ENCODE results near the gene AP5Z1. TPM values are rescaled to one million over a fixed set of nuclear protein-coding genes. Genes with fewer than 3 reads are reported as not detected.

The AP5Z1 gene
- total and polyA plus RNA-seq, 12 donors, result 8.4 to 188 (median 49.5) TPM

DNA sequence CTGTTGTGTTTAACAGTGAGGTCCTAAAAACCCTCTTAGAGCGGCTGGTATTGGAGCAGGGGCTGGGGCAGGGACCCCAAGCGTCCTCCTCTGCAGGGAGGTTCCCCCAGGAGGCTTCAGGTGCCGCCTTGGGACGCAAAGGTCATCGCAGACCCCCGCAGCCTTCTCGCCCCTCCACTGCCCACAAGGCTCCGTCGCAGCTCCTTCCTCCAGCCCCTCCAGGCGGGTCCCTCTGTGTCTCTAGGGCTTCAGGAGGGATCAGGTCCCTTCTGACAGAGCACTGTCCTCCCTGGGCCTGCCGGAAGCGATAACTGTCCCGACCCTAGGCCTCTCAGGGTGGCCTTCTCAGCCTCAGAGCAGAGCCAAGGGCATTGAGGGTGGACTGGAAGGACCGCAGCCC is 26.1 kb upstream of the AP5Z1 start:
- WGBS, 4 donors, result 77 to 92% (median 85%) methylated on average over 7 to 14 of the region's 14 CpGs
- DNase-seq, result no peak
- TF ChIP-seq POLR2A (IDR thresholded peaks at IDR 0.05), result no peak
- TF ChIP-seq, protein P1, sequence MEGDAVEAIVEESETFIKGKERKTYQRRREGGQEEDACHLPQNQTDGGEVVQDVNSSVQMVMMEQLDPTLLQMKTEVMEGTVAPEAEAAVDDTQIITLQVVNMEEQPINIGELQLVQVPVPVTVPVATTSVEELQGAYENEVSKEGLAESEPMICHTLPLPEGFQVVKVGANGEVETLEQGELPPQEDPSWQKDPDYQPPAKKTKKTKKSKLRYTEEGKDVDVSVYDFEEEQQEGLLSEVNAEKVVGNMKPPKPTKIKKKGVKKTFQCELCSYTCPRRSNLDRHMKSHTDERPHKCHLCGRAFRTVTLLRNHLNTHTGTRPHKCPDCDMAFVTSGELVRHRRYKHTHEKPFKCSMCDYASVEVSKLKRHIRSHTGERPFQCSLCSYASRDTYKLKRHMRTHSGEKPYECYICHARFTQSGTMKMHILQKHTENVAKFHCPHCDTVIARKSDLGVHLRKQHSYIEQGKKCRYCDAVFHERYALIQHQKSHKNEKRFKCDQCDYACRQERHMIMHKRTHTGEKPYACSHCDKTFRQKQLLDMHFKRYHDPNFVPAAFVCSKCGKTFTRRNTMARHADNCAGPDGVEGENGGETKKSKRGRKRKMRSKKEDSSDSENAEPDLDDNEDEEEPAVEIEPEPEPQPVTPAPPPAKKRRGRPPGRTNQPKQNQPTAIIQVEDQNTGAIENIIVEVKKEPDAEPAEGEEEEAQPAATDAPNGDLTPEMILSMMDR (IDR thresholded peaks at IDR 0.05), result no peak
- H3K4me3 ChIP-seq, result no peak overlapping the region
- H3K4me1 ChIP-seq (replicated peaks in 1 of 2), result peaks cover 19 to 43% of the 10 kb centered on the region in 2 donors
- no peaks in the 10 kb centered on the region for H3K9me3 ChIP-seq (replicated peaks in 1 of 3)
- no peaks in the 10 kb centered on the region for H3K27me3 ChIP-seq
- H3K36me3 ChIP-seq (replicated peaks in 1 of 2), result peaks cover 0 to 1% of the 10 kb centered on the region in 2 donors
- H3K27ac ChIP-seq, result peak overlapping the region in 3 of 5 donors; percentile 49 to 88 (median 63)
- intact Hi-C loops (cut with DNase I), result loop anchor here (5.0 kb wide), 2 partner anchors 67 to 107 kb away; partner anchors contain the start of gene FOXK1 (in 1 of the 2)

DNA sequence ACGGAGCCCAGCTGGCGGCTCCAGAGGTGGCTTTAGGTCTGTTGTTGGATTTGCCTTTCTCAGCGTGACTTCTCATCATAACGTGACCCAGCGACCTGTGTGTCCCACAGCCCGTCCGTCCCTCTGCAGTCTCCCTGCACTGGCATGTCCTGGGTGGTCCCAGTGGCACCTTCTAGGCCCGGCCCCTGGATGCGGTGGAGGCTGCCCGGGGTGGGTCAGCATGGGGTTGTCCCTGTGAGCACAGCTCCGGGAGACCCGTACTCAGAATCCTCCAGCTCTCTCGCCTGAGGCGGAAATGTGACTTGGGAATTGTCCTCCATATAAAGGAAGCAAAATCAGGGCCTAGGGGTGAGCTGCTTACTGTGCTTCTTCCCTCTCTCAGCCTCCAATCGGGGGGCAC is 25.6 kb upstream of the AP5Z1 start:
- intact Hi-C loops (cut with DNase I), result loop anchor here (5.0 kb wide), 2 partner anchors 67 to 107 kb away; partner anchors contain the start of gene FOXK1 (in 2 of the 2)
- Histone ChIP-seq H3K9me3 (replicated peaks in 1 of 3) (no peaks in the 10 kb centered on the region), H3K4me3 (no peak overlapping the region), H3K27me3 (no peaks in the 10 kb centered on the region), H3K36me3 (replicated peaks in 1 of 2) (peaks cover 0 to 6% of the 10 kb centered on the region in 2 donors), H3K4me1 (replicated peaks in 1 of 2) (peaks cover 15 to 38% of the 10 kb centered on the region in 2 donors), H3K27ac (peak overlapping the region in 4 of 5 donors; percentile 22 to 88 (median 56))
- TF ChIP-seq POLR2A (IDR thresholded peaks at IDR 0.05), result no peak
- TF ChIP-seq, protein P1 (IDR thresholded peaks at IDR 0.05), result no peak
- WGBS, 4 donors, result 78 to 96% (median 79%) methylated on average over 5 to 15 of the region's 15 CpGs; no CpG with 5 or more reads in 1 of the 4 donors
- no peak for DNase-seq

GRCh38 chr7:4751398-4751947 is 23.9 kb upstream of the AP5Z1 start:
- TF ChIP-seq, protein P1 (IDR thresholded peaks at IDR 0.05), result no peak
- no peak for TF ChIP-seq POLR2A (IDR thresholded peaks at IDR 0.05)
- Histone ChIP-seq H3K27ac (no peak overlapping the region), H3K36me3 (replicated peaks in 1 of 2) (peaks cover 0 to 22% of the 10 kb centered on the region in 2 donors), H3K4me3 (no peak overlapping the region), H3K27me3 (no peaks in the 10 kb centered on the region), H3K4me1 (replicated peaks in 1 of 2) (peaks cover 5 to 24% of the 10 kb centered on the region in 2 donors), H3K9me3 (replicated peaks in 1 of 3) (no peaks in the 10 kb centered on the region)
- intact Hi-C loops (cut with DNase I), result loop anchor here in 1 of 2 donors (5.0 kb wide), 1 partner anchor 69 kb away; the partner anchor contains the start of gene FOXK1
- DNase-seq, result no peak
- WGBS, 4 donors, result 91 to 94% (median 93%) methylated on average over 13 to 20 of the region's 20 CpGs

- Histone ChIP-seq H3K27ac (peak overlapping the region in 2 of 5 donors; percentile 10 to 20), H3K4me3 (no peak overlapping the region), H3K36me3 (replicated peaks in 1 of 2) (peaks cover 0 to 46% of the 10 kb centered on the region in 2 donors), H3K27me3 (no peaks in the 10 kb centered on the region), H3K4me1 (replicated peaks in 1 of 2) (peaks cover 0 to under 1% of the 10 kb centered on the region in 2 donors), H3K9me3 (replicated peaks in 1 of 3) (no peaks in the 10 kb centered on the region)
- intact Hi-C loops (cut with DNase I), result loop anchor here in 1 of 2 donors (5.0 kb wide), 1 partner anchor 72 kb away; the partner anchor contains the start of gene FOXK1
- WGBS, 4 donors, result 25 to 45% (median 37%) methylated on average over 15 to 31 of the region's 31 CpGs
- TF ChIP-seq POLR2A (IDR thresholded peaks at IDR 0.05), result no peak
- TF ChIP-seq, protein P1 (IDR thresholded peaks at IDR 0.05), result peak; percentile 88 to 94 (median 92)
- DNase-seq, result peak; percentile 71 to 91 (median 84)
These were observed 21.6 kb upstream of the AP5Z1 start for GRCh38 chr7:4753598-4754432.

Data from adrenal gland (tissue), 12 donors.